GM12878 (cell line): ENCODE measurements around the gene GALNT18. TPM values are rescaled to one million over a fixed set of nuclear protein-coding genes. Genes with fewer than 3 reads are reported as not detected.

Experiments
- CBX3 ChIP-seq: fragments of 200-600 bp; sonication (generic); IDR thresholded peaks from 2 replicates; pipeline ENCODE4 v1.6.1; 2016; ENCODE audit warnings: low read depth, borderline replicate concordance
- CBX5 ChIP-seq: sonication (generic); IDR thresholded peaks from 2 replicates; pipeline ENCODE4 v1.6.1; 2016; ENCODE audit warnings: low read depth, moderate library complexity, mild to moderate bottlenecking, inconsistent platforms
- CREM ChIP-seq: IDR thresholded peaks from 2 replicates; pipeline ENCODE4 v1.6.1; 2014; ENCODE audit warnings: antibody characterized with exemption, low read depth
- EED ChIP-seq: sonication (generic); IDR thresholded peaks from 2 replicates; pipeline ENCODE4 v1.6.1; 2016; ENCODE audit warnings: antibody characterized with exemption, low read depth
- EZH2 ChIP-seq: IDR thresholded peaks from 2 replicates; pipeline ENCODE4 v1.6.1; 2012; ENCODE audit warnings: low read depth, mild to moderate bottlenecking, control low read depth, inconsistent platforms, low read length, borderline replicate concordance; ENCODE audit not compliant: control insufficient read depth
- FOS ChIP-seq: IDR thresholded peaks from 3 replicates; pipeline ENCODE4 v1.6.1; 2011; ENCODE audit warnings: borderline replicate concordance; ENCODE audit not compliant: insufficient read length; ENCODE audit errors: extremely low read depth
- HDAC2 ChIP-seq: fragments of 200-600 bp; sonication (generic); IDR thresholded peaks from 2 replicates; pipeline ENCODE4 v1.6.1; 2017
- HDGF ChIP-seq: fragments of 450-650 bp; IDR thresholded peaks from 2 replicates; pipeline ENCODE4 v1.6.1; 2016; ENCODE audit warnings: antibody characterized with exemption
- IKZF1 ChIP-seq: fragments of 450-650 bp; conservative IDR thresholded peaks from 2 replicates; pipeline ENCODE4 v1.6.1; 2017; ENCODE audit warnings: antibody characterized with exemption, mild to moderate bottlenecking
- KAT2A ChIP-seq: conservative IDR thresholded peaks from 2 replicates; pipeline ENCODE4 v1.6.1; 2011; ENCODE audit warnings: low read depth, low read length; ENCODE audit not compliant: control insufficient read depth
- KDM1A ChIP-seq: fragments of 200-600 bp; sonication (generic); IDR thresholded peaks from 2 replicates; pipeline ENCODE4 v1.6.1; 2016; ENCODE audit warnings: borderline replicate concordance
- MEF2B ChIP-seq: fragments of 450-650 bp; IDR thresholded peaks from 2 replicates; pipeline ENCODE4 v1.6.1; 2018; ENCODE audit warnings: mild to moderate bottlenecking, moderate library complexity; ENCODE audit not compliant: partially characterized antibody, poor library complexity, severe bottlenecking
- NFXL1 ChIP-seq: fragments of 450-650 bp; IDR thresholded peaks from 2 replicates; pipeline ENCODE4 v1.6.1; 2017; ENCODE audit warnings: antibody characterized with exemption, mild to moderate bottlenecking, borderline replicate concordance
- NRF1 ChIP-seq: conservative IDR thresholded peaks from 2 replicates; pipeline ENCODE4 v1.6.1; 2011; ENCODE audit warnings: mild to moderate bottlenecking, low read depth, low read length, improper control_type of control experiment
- PAX8 ChIP-seq: fragments of 450-650 bp; IDR thresholded peaks from 2 replicates; pipeline ENCODE4 v1.6.1; 2017; ENCODE audit warnings: mild to moderate bottlenecking, moderate library complexity
- POU2F2 ChIP-seq: IDR thresholded peaks from 3 replicates; pipeline ENCODE4 v1.6.1; 2011; ENCODE audit warnings: low read depth, mild to moderate bottlenecking, low read length, borderline replicate concordance
- RB1 ChIP-seq: fragments of 450-650 bp; formaldehyde crosslinking; IDR thresholded peaks from 2 replicates; pipeline ENCODE4 v1.6.1; 2017; ENCODE audit warnings: mild to moderate bottlenecking, borderline replicate concordance
- SIX5 ChIP-seq: IDR thresholded peaks from 2 replicates; pipeline ENCODE4 v1.6.1; 2011; ENCODE audit warnings: mild to moderate bottlenecking, low read depth, low read length, moderate library complexity; ENCODE audit not compliant: severe bottlenecking
- SMC3 ChIP-seq: IDR thresholded peaks from 2 replicates; pipeline ENCODE4 v1.6.1; 2011; ENCODE audit warnings: low read length, improper control_type of control experiment, borderline replicate concordance
- TARDBP ChIP-seq: IDR thresholded peaks from 2 replicates; pipeline ENCODE4 v1.6.1; 2016; ENCODE audit warnings: borderline replicate concordance
- TCF12 ChIP-seq: IDR thresholded peaks from 2 replicates; pipeline ENCODE4 v1.6.1; 2011; ENCODE audit warnings: low read depth, mild to moderate bottlenecking, low read length
- TCF7 ChIP-seq: IDR thresholded peaks from 2 replicates; pipeline ENCODE4 v1.6.1; 2014; ENCODE audit warnings: antibody characterized with exemption, borderline replicate concordance
- USF2 ChIP-seq: IDR thresholded peaks from 2 replicates; pipeline ENCODE4 v1.6.1; 2011; ENCODE audit warnings: low read depth, low read length, improper control_type of control experiment, borderline replicate concordance
- ZBTB33 ChIP-seq: fragments of 450-650 bp; IDR thresholded peaks from 2 replicates; pipeline ENCODE4 v1.6.1; 2017; ENCODE audit warnings: mild to moderate bottlenecking
- ZNF217 ChIP-seq: fragments of 450-650 bp; IDR thresholded peaks from 2 replicates; pipeline ENCODE4 v1.6.1; 2017; ENCODE audit warnings: antibody characterized with exemption, mild to moderate bottlenecking
- ZNF24 ChIP-seq: fragments of 450-650 bp; IDR thresholded peaks from 2 replicates; pipeline ENCODE4 v1.6.1; 2017; ENCODE audit warnings: antibody characterized with exemption, mild to moderate bottlenecking
- ZNF274 ChIP-seq: IDR thresholded peaks from one replicate; pipeline ENCODE4 v1.8.0; 2011; ENCODE audit not compliant: insufficient read length, insufficient read depth
- ZNF384 ChIP-seq: IDR thresholded peaks from 2 replicates; pipeline ENCODE4 v1.6.1; 2012; ENCODE audit warnings: low read depth, mild to moderate bottlenecking, low read length, improper control_type of control experiment, borderline replicate concordance
- polyA plus RNA-seq, 11 experiments: library from polyadenylated mRNA; depleted of rRNA in 4 of 11; unstranded in 6 of 11; stranded (reverse) in 5 of 11; fragments of >200 nt; fragmentation: Nextera tagmentation in 4 of 11; fragmentation: Illumina TruSeq in 1 of 11; extraction: Ambion mirVana in 4 of 11; extraction: Trizol in 1 of 11; gene quantifications; 1 replicate in 1 of 11; 2 replicates in 10 of 11; pipeline versions ENCODE4 v1.2.1 to v1.2.3, GENCODE V29; 2011 to 2016; ENCODE audit warnings: inconsistent platforms in 2 of 11, missing spikeins in 2 of 11, low read depth in 1 of 11
- total RNA-seq, 4 experiments: library from RNA; depleted of rRNA in 3 of 4; stranded (reverse); fragments of >200 nt in 3 of 4; fragmentation: Illumina TruSeq in 1 of 4; extraction: Trizol in 1 of 4; gene quantifications; 2 replicates each; pipeline versions ENCODE4 v1.2.1 to v1.2.3, GENCODE V29; 2013 to 2021

The GALNT18 gene
- total and polyA plus RNA-seq, 10 of the 15 experiments (the other 5 are each of a cell fraction or from before 2014, with no cell fraction given), result 1.2 to 14.2 (median 6.3) TPM

DNA sequence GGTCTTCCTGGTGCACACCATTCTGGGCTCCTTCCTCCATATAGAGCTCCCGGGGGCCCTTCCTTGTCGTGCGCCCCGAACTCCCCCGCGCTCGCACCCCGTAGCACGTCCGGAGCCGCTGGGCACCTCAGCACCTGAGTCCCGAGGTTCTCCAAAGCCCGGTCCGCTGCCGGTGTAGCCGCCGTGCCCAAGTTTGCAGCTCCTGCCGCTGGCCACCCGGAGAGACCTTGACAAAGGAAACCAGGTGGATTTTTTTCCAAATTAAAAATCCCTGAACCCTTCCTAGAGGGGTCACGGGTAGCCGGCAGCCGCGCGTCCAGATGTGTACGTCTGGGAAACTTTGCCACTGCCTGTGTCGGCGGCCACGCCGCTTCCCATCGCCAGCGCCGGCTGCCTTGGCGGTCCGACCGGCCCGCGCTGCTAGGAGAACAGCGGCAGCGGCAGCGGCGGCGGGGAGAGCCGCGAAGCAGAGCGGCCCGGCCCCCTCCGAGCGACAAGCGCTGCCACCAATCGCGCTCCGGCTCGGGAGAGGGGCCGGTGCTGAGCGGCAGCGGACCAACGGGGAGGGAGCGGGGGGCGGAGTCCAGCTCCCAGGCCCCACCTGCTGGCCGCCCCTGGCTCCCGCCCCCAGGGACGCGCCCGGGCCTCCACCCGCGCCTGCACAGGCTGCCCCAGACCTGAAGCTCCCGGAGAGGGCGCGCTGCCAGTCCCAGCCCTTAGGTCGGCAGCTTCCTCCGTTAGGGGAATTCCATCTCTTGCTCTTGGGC lies at the start of gene GALNT18 (continued):
- TF ChIP-seq ZBTB33 (no peak), FOS (peak; percentile 43), CREM (no peak), SMC3 (peak; percentile 9; the same call in 1 of the 2 replicates), TCF12 (no peak), SIX5 (no peak), EED (no peak; the same call in 1 of the 2 replicates), KAT2A (no peak), KDM1A (no peak), PAX8 (no peak), ZNF24 (no peak), EZH2 (no peak), HDAC2 (no peak), RB1 (no peak), CBX3 (no peak), ZNF274 (no peak), NFXL1 (no peak), TCF7 (no peak), HDGF (no peak), POU2F2 (no peak), ZNF384 (no peak), ZNF217 (no peak; the same call in 1 of the 2 replicates), USF2 (no peak), CBX5 (no peak), IKZF1 (peak; percentile 69), NRF1 (no peak), MEF2B (peak; percentile 47), TARDBP (no peak)
